HG03558 (cell line): Measurements from ENCODE around the gene FIBP.

Source experiments
- ATAC-seq: cut with Tn5 transposase; IDR thresholded peaks from one replicate; pipeline ENCODE4 v1.9.1; 2021; ENCODE audit warnings: moderate number of reproducible peaks; ENCODE audit not compliant: unreplicated experiment; ENCODE audit errors: extremely low read depth

Gene FIBP

GRCh38 chr11:65860278-65861164 is 27.8 kb downstream of the FIBP start, which contains the start of gene MUS81:
Gene MUS81, plus strand, starts transcription at chr11:65860433. Its CDS starts 321 bp downstream, at chr11:65860754.
- no peak for ATAC-seq

GRCh38 chr11:65859812-65860277 is 28.4 kb downstream of the FIBP start:
- no peak for ATAC-seq

GRCh38 chr11:65859095-65859811 is 29.0 kb downstream of the FIBP start:
- ATAC-seq = peak; percentile 31

GRCh38 chr11:65858681-65859087 is 29.6 kb downstream of the FIBP start:
- ATAC-seq = no peak

- peak; percentile 26 for ATAC-seq
These were observed 30.2 kb downstream of the FIBP start, which contains the start of gene CFL1 for GRCh38 chr11:65857853-65858680. Gene CFL1, minus strand, starts transcription at chr11:65858180. Its CDS starts 81 bp downstream, at chr11:65858099.

- ATAC-seq = no peak
These were observed 30.8 kb downstream of the FIBP start for GRCh38 chr11:65857500-65857852.

- no peak for ATAC-seq
These were observed 31.4 kb downstream of the FIBP start for GRCh38 chr11:65856689-65857499.

GRCh38 chr11:65855927-65856363 is 32.3 kb downstream of the FIBP start:
- no peak for ATAC-seq

- no peak for ATAC-seq
These were observed 33.1 kb downstream of the FIBP start for GRCh38 chr11:65854852-65855837.

GRCh38 chr11:65854161-65854592 is 34.1 kb downstream of the FIBP start:
- ATAC-seq = no peak

- ATAC-seq = no peak
These were observed 34.9 kb downstream of the FIBP start for GRCh38 chr11:65853246-65853979.

- no peak for ATAC-seq
These were observed 35.6 kb downstream of the FIBP start for GRCh38 chr11:65852508-65853245.

- no peak for ATAC-seq
These were observed 36.3 kb downstream of the FIBP start for GRCh38 chr11:65851811-65852507.

- no peak for ATAC-seq
These were observed 37.1 kb downstream of the FIBP start for GRCh38 chr11:65851083-65851579.

- ATAC-seq = no peak
These were observed 37.8 kb downstream of the FIBP start for GRCh38 chr11:65850217-65851082.
